ENCODE measurements around the gene APLF.
"Not testable (repeated sequence)": the region's sequence is repeated elsewhere in the genome, so short reads cannot be mapped to it uniquely, and the experiment has no call there.

The APLF gene

GRCh38 chr2:68441179-68441993 lies 26.0 kb upstream of the APLF start:
- peak; percentile 82 for DNase-seq

GRCh38 chr2:68441994-68442322 lies 25.4 kb upstream of the APLF start:
- DNase-seq, result no peak

- DNase-seq, result not testable (repeated sequence)
Observed at GRCh38 chr2:68446425-68446824, 21.0 kb upstream of the APLF start.

- DNase-seq, result no peak
Observed at GRCh38 chr2:68447118-68447517, 20.3 kb upstream of the APLF start.

DNA sequence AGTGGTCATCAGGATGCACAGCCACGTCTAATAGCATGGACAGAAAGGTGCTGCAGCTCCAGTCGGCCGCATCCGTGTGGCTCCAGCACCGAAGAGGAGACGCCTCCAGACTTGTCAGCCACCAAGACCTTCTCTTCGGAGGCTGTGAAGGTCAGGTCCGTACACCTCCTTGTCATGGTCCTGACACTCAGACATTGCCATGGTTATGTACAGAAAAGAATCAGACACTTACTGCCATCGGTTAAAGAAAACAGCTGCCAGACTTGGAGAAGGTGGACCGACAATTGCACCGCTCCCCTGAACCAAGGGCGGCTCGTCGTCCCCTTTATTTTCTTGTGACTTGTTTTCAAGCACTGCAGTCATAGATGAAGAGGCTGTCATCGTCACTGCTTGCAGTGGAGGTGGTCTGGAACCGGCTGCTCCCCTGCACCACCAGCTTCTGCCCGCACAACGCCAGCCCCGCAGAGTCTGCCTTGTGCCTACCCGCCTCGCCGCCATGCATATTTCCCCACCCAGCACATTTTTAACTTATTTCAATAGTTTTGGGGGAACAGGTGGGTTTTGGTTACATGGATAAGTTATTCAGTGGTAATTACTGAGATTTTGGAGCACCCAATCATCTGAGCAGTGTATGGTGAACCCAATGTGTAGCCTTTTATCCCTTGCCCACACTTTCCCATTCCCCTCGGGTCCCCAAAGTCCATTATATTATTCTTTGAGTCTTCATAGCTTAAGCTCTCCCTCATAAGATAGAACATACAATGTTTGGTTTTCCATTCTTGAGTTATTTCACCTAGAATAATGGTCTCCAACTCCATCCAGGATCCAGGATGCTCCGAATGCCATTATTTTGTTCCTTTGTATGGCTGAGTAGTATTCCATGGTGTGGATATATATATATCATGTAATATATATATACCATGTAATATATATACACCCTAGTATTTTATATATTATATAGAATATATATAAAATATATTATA lies 18.4 kb upstream of the APLF start:
- DNase-seq, result no peak

DNA sequence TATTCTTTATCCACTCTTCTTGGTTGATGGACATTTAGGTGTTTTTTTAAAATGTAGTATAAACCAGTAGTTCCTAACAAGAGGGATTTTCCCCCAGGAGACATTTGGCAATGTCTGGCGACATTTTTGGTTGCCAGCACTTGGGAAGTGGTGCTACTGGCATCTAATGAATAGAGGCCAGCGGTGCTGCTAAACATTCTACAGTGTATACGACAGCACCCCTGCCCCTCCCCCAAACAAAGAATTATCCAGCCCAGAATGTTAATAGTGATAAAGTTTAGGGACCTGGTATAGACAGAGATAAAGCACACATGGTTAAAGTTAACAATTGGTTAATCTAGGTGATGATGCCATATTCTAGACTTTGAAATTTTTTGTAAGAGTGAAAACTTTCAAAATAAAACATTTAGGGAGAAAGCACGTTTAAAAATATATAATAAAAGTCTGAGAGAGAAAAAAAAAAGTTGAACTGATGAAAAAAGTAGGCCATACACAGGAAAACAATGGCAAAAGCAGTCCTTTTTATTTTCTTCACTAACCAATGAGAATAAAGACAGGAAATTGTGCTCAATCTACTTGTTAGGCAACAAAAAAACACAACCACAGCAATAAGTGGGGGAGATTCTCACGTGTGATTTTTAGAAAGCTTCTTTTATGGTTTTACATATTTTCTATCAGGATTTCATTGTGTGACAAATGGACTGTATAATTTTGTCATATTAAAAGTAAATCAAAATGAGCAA lies 15.1 kb upstream of the APLF start:
- DNase-seq, result no peak

DNA sequence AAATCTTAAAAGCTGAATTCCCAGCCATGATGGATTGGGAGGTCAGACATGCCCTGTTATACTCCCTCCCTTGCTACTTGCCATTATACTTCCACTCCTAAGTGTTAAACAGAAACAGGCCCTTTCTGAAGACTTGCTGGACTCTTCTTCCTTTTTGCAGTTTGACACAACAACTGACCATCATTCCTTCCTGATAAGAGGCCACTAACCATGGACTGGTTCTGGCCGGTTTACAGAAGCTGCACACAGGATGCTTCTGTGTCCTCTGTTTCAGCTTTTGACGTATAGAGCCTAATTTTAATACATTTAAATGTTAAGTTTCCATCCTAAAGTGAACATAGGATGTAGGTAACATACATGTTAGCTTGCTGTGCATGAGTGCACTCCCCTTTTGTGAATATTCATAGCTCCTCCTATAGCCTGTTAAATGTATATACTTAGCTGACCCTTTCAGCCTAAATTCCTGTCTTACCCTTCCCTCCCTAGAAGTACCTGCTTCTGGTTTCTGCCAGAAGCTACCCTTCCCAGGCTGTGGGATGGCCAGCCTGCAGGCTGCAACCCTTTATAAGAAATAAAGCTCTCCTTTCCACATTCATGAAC lies 13.5 kb upstream of the APLF start:
- DNase-seq, result no peak

DNA sequence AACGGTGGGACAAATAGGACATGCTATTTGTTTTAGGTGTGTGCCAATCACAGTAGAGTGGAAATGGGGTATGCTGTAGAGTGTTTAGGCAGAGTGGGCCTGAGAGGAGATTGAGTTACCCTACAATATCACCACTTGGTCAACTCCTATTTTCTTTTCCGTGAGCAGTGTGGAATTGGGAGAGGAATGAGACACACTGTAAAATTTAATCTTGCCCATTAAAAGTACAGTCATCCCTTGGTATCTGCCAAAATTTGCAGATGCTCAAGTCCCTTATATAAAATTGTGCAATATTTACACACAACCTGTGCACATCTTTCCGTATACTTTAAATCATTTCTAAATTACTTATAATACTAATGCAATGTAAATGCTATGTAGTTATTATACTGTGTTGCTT lies 12.7 kb upstream of the APLF start:
- DNase-seq, result no peak

DNA sequence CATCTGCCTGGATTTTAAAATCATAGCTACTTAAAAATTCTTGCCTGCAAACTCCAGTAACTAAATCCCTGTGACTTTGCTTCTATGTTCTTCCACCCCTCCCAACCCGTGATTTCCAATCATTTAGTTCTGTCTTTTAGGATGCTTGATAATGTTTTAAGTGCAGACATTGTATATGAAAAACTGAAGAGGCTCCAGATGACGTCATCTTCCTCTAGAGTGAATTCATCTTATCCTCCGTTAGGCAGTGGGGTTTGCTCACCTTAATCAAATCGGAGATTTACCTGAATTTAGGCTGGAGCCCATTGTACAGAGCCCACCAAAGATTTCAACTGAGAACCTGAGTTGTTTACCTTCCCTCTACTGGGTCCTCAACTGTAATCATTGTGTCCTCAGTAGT lies 11.2 kb upstream of the APLF start:
- no peak for DNase-seq

DNA sequence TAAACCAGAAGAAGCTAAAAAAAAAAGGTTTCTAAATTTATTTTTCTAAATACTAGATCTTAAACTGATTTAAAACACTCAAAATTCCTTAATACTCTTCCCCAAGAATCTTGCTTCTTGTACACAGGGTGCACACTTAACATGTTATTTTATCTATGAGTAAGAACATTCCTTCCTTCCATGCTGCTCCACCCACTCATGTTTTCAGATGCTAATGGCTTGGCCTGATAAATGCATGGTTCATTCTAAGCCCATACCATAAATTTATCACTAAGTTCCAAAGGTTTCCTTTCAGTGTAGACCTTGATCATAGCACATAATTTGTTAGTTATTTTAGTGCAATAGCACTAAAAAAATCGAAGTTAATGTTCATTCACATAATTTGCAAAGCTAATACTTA lies 8.4 kb upstream of the APLF start:
- no peak for DNase-seq

GRCh38 chr2:68463287-68463877 lies 4.0 kb upstream of the APLF start:
- no peak for DNase-seq

- no peak for DNase-seq
Observed at GRCh38 chr2:68464651-68465050, 2.7 kb upstream of the APLF start.

GRCh38 chr2:68465081-68465916 lies 2.1 kb upstream of the APLF start:
- DNase-seq, result no peak

DNA sequence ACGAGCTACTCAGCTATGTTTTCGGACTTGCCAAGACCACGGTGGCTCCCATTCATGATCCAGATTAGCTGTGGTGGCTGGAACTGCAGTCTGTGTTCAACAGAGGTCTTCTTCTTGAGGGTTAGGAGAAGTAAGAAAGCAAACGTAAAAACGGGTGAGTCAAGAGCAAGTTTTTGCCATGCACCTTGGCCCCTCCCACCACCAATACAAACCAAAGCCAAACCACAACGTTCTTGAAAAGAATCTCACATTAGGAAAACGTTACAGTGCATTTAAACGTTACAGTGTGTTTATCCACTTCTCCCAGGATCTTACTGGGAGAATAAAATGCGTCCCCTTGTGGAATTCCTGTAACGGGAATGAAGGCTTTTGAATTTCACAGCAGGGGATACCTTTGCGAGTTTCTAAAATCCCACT lies 1.0 kb upstream of the APLF start:
- DNase-seq, result no peak

GRCh38 chr2:68466778-68467076 lies 658 bp upstream of the APLF start:
- no peak for DNase-seq

- DNase-seq, result no peak
Observed at GRCh38 chr2:68468801-68469200, 1.4 kb downstream of the APLF start.

DNA sequence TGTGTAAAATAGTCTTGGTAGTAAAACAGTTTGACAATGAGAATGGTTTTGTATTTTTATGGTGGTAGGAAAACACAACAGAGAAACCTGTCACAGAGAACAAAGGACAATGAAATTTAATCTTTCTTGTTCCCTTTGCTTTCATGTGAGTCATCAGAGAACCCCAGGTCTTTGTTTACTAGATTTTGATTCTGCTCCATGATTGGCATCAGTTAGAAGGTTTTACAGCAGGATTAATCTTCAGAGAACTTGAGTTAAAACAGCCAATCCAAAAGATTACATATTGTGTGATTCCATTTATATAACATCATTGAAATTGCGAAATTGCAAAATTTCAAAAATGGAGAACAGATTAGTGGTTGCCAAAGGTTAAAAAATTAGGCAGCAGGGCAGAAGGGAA lies 2.5 kb downstream of the APLF start:
- DNase-seq, result no peak

GRCh38 chr2:68471385-68471784 lies 4.0 kb downstream of the APLF start:
- DNase-seq, result no peak

- no peak for DNase-seq
Observed at GRCh38 chr2:68472796-68473414, 5.5 kb downstream of the APLF start.

GRCh38 chr2:68475110-68475509 lies 7.7 kb downstream of the APLF start:
- DNase-seq, result no peak

DNA sequence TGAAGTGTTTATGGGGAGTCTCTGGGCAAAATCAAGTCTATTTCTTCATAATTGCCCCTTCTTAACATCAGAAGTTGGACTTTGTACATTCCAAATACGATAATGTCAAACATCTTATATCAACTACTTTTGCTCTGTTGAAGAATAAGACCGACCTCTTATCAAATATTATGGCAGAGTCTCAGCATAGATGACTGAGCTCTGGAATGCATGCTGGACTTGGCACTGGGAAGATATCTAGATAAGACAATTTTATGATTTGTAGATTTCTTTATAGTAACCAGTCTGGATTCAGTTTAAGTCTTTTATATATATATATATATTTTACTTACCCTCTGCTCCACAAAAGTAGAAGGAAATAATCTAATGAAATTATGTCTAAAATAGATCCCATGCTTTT lies 8.2 kb downstream of the APLF start:
- DNase-seq, result no peak

Measured in right forelimb (tissue), 1 donor.